Esophagus squamous epithelium (tissue), 4 donors: ENCODE results near the gene CRTC3.

Experiments used
- POLR2A ChIP-seq, 4 donors: fragments of 450-650 bp; IDR thresholded peaks; one replicate each; pipeline ENCODE4 v1.6.1; 2017; ENCODE audit warnings: antibody characterized with exemption in 4 of 4, mild to moderate bottlenecking in 4 of 4, moderate library complexity in 3 of 4
- TF ChIP-seq, protein P1 (sequence below), 6 experiments: fragments of 450-650 bp in 4 of 6; fragments of 200-600 bp in 2 of 6; sonication (generic) in 2 of 6; IDR thresholded peaks; one replicate each; pipeline ENCODE4 v1.5.1; 2016 to 2019; ENCODE audit warnings: antibody characterized with exemption in 6 of 6, mild to moderate bottlenecking in 4 of 6, moderate library complexity in 4 of 6

DNA sequence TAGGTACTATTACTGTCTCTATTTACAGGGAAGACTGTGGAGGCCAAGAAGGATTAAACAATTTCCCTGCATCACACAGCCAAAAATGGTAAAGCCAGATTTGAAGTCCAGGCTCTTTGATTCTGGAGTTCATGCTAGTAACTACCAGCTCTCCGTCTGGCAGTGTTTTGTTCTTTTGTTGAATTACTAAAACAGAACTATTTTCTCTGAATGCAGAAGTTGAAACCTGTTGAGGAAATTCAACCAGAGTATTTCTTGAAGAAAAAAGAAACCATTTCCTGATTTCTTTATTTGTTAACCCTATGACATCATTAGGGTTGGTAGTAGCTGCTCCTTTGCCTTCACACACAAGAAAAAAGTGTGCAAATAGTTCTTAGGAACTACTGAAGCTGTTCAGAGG lies 34.3 kb downstream of the CRTC3 start:
- TF ChIP-seq, protein P1, sequence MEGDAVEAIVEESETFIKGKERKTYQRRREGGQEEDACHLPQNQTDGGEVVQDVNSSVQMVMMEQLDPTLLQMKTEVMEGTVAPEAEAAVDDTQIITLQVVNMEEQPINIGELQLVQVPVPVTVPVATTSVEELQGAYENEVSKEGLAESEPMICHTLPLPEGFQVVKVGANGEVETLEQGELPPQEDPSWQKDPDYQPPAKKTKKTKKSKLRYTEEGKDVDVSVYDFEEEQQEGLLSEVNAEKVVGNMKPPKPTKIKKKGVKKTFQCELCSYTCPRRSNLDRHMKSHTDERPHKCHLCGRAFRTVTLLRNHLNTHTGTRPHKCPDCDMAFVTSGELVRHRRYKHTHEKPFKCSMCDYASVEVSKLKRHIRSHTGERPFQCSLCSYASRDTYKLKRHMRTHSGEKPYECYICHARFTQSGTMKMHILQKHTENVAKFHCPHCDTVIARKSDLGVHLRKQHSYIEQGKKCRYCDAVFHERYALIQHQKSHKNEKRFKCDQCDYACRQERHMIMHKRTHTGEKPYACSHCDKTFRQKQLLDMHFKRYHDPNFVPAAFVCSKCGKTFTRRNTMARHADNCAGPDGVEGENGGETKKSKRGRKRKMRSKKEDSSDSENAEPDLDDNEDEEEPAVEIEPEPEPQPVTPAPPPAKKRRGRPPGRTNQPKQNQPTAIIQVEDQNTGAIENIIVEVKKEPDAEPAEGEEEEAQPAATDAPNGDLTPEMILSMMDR (IDR thresholded peaks at IDR 0.05): no peak
- no peak for TF ChIP-seq POLR2A (IDR thresholded peaks at IDR 0.05)
